ENCODE data around the gene STAT4.

Gene STAT4

GRCh38 chr2:191109888-191110287 lies 40.9 kb downstream of the STAT4 start:
- H3K9me3 ChIP-seq (ENCODE audit: control insufficient read depth in 1 of 2, low read length in 2 of 2) = no peaks in the 10 kb centered on the region
- H3K4me1 ChIP-seq (ENCODE audit: control insufficient read depth in 1 of 2, insufficient read depth in 2 of 2, low read length in 2 of 2) = no peaks in the 10 kb centered on the region
- no peaks in the 10 kb centered on the region for H3K27me3 ChIP-seq (ENCODE audit: low read depth, low read length)
- no peaks in the 10 kb centered on the region for H3K36me3 ChIP-seq (ENCODE audit: control insufficient read depth in 1 of 2, insufficient read depth in 2 of 2, low read length in 2 of 2)
- H3K27ac ChIP-seq (ENCODE audit: low read length) = no peak overlapping the region
- no peak overlapping the region for H3K4me3 ChIP-seq (ENCODE audit: low read depth in 1 of 2, low read length in 2 of 2)

DNA sequence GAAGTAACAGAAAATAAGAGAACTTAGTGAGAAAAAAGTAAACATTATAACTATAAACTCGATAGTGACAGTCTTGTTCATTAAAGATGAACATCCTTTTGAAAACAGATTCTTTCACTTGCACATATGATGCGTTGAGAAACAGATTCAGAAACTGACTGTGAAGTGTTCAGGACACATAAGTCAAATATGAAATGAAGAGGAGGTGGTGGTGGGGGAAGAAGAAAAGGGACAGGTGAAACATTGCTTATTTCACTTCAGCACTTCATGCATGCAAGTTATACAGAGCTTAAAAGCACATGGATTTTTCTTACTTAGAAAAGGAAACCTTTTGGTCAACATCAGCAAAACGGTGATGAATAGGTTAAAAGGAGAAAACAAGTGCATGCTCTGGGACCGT lies 42.5 kb downstream of the STAT4 start:
- Histone ChIP-seq H3K4me3 (ENCODE audit: low read depth in 1 of 2, low read length in 2 of 2) (no peak overlapping the region), H3K27ac (ENCODE audit: low read length) (no peak overlapping the region), H3K9me3 (ENCODE audit: control insufficient read depth in 1 of 2, low read length in 2 of 2) (no peaks in the 10 kb centered on the region), H3K4me1 (ENCODE audit: control insufficient read depth in 1 of 2, insufficient read depth in 2 of 2, low read length in 2 of 2) (no peaks in the 10 kb centered on the region), H3K36me3 (ENCODE audit: control insufficient read depth in 1 of 2, insufficient read depth in 2 of 2, low read length in 2 of 2) (no peaks in the 10 kb centered on the region), H3K27me3 (ENCODE audit: low read depth, low read length) (no peaks in the 10 kb centered on the region)

DNA sequence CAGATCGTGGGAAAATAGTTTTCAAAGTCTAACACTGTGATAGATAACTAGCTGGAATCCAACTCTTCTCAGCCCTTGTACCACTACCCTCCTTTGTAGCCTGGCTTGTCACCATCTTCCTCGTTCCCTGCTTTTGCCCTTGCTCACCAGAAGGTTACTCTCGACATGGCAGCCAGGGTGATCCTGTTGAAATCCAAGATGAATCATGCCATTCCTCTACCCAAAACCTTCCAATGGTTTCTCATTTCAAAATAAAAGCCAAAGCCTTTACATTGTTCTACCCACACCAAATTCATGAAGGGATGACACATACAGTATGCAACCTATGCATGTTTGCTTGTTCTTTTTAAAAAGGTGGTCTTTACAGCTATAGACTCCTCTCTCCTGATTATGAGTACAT lies 45.7 kb downstream of the STAT4 start:
- H3K4me1 ChIP-seq (ENCODE audit: control insufficient read depth in 1 of 2, insufficient read depth in 2 of 2, low read length in 2 of 2) = no peaks in the 10 kb centered on the region
- H3K36me3 ChIP-seq (ENCODE audit: control insufficient read depth in 1 of 2, insufficient read depth in 2 of 2, low read length in 2 of 2) = no peaks in the 10 kb centered on the region
- no peaks in the 10 kb centered on the region for H3K9me3 ChIP-seq (ENCODE audit: control insufficient read depth in 1 of 2, low read length in 2 of 2)
- H3K27me3 ChIP-seq (ENCODE audit: low read depth, low read length) = no peaks in the 10 kb centered on the region
- no peak overlapping the region for H3K27ac ChIP-seq (ENCODE audit: low read length)
- no peak overlapping the region for H3K4me3 ChIP-seq (ENCODE audit: low read depth in 1 of 2, low read length in 2 of 2)

- H3K4me1 ChIP-seq (ENCODE audit: control insufficient read depth in 1 of 2, insufficient read depth in 2 of 2, low read length in 2 of 2) = no peaks in the 10 kb centered on the region
These were observed 47.0 kb downstream of the STAT4 start for GRCh38 chr2:191103774-191104173.

GRCh38 chr2:191100216-191100615 lies 50.6 kb downstream of the STAT4 start:
- Histone ChIP-seq H3K27ac (ENCODE audit: low read length) (no peak overlapping the region), H3K4me3 (ENCODE audit: low read depth in 1 of 2, low read length in 2 of 2) (no peak overlapping the region), H3K9me3 (ENCODE audit: control insufficient read depth in 1 of 2, low read length in 2 of 2) (no peaks in the 10 kb centered on the region), H3K4me1 (ENCODE audit: control insufficient read depth in 1 of 2, insufficient read depth in 2 of 2, low read length in 2 of 2) (no peaks in the 10 kb centered on the region), H3K27me3 (ENCODE audit: low read depth, low read length) (no peaks in the 10 kb centered on the region), H3K36me3 (ENCODE audit: control insufficient read depth in 1 of 2, insufficient read depth in 2 of 2, low read length in 2 of 2) (no peaks in the 10 kb centered on the region)

More at GRCh38 chr2:191103774-191104173, 47.0 kb downstream of the STAT4 start:
- Histone ChIP-seq H3K27me3 (ENCODE audit: low read depth, low read length) (no peaks in the 10 kb centered on the region), H3K9me3 (ENCODE audit: control insufficient read depth in 1 of 2, low read length in 2 of 2) (no peaks in the 10 kb centered on the region), H3K27ac (ENCODE audit: low read length) (no peak overlapping the region), H3K36me3 (ENCODE audit: control insufficient read depth in 1 of 2, insufficient read depth in 2 of 2, low read length in 2 of 2) (no peaks in the 10 kb centered on the region), H3K4me3 (ENCODE audit: low read depth in 1 of 2, low read length in 2 of 2) (no peak overlapping the region)

- H3K27ac ChIP-seq (ENCODE audit: low read length) = no peak overlapping the region
- H3K9me3 ChIP-seq (ENCODE audit: control insufficient read depth in 1 of 2, low read length in 2 of 2) = no peaks in the 10 kb centered on the region
- no peaks in the 10 kb centered on the region for H3K27me3 ChIP-seq (ENCODE audit: low read depth, low read length)
- no peaks in the 10 kb centered on the region for H3K36me3 ChIP-seq (ENCODE audit: control insufficient read depth in 1 of 2, insufficient read depth in 2 of 2, low read length in 2 of 2)
- no peaks in the 10 kb centered on the region for H3K4me1 ChIP-seq (ENCODE audit: control insufficient read depth in 1 of 2, insufficient read depth in 2 of 2, low read length in 2 of 2)
- no peak overlapping the region for H3K4me3 ChIP-seq (ENCODE audit: low read depth in 1 of 2, low read length in 2 of 2)
These were observed 63.5 kb downstream of the STAT4 start for GRCh38 chr2:191087311-191087710.

GRCh38 chr2:191086706-191087105 lies 64.1 kb downstream of the STAT4 start:
- Histone ChIP-seq H3K27me3 (ENCODE audit: low read depth, low read length) (no peaks in the 10 kb centered on the region), H3K4me3 (ENCODE audit: low read depth in 1 of 2, low read length in 2 of 2) (no peak overlapping the region), H3K27ac (ENCODE audit: low read length) (no peak overlapping the region), H3K4me1 (ENCODE audit: control insufficient read depth in 1 of 2, insufficient read depth in 2 of 2, low read length in 2 of 2) (no peaks in the 10 kb centered on the region), H3K36me3 (ENCODE audit: control insufficient read depth in 1 of 2, insufficient read depth in 2 of 2, low read length in 2 of 2) (no peaks in the 10 kb centered on the region), H3K9me3 (ENCODE audit: control insufficient read depth in 1 of 2, low read length in 2 of 2) (no peaks in the 10 kb centered on the region)

DNA sequence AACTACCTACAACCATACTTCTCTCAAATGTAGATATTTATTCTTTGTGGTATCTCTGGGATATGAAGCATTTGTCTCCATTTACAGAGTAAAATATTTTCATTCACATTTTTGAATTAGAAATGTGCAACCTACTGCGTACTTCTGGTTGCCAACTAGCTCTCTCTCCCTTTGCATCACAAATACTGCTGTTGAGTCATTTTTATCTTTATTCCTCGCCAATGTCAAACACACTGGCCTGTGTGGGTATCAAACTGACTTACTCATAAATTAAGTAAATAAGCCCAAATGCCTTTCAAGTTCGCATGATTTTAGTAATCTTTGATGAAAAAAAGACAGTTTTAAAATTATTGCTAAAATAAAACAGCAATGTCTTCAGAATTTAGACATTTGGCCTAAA lies 67.3 kb downstream of the STAT4 start:
- Histone ChIP-seq H3K27me3 (ENCODE audit: low read depth, low read length) (no peaks in the 10 kb centered on the region), H3K36me3 (ENCODE audit: control insufficient read depth in 1 of 2, insufficient read depth in 2 of 2, low read length in 2 of 2) (no peaks in the 10 kb centered on the region), H3K4me3 (ENCODE audit: low read depth in 1 of 2, low read length in 2 of 2) (no peak overlapping the region), H3K27ac (ENCODE audit: low read length) (no peak overlapping the region), H3K4me1 (ENCODE audit: control insufficient read depth in 1 of 2, insufficient read depth in 2 of 2, low read length in 2 of 2) (no peaks in the 10 kb centered on the region), H3K9me3 (ENCODE audit: control insufficient read depth in 1 of 2, low read length in 2 of 2) (no peaks in the 10 kb centered on the region)

GRCh38 chr2:191082321-191082720 lies 68.5 kb downstream of the STAT4 start:
- Histone ChIP-seq H3K27ac (ENCODE audit: low read length) (no peak overlapping the region), H3K4me3 (ENCODE audit: low read depth in 1 of 2, low read length in 2 of 2) (no peak overlapping the region), H3K27me3 (ENCODE audit: low read depth, low read length) (no peaks in the 10 kb centered on the region), H3K9me3 (ENCODE audit: control insufficient read depth in 1 of 2, low read length in 2 of 2) (no peaks in the 10 kb centered on the region), H3K36me3 (ENCODE audit: control insufficient read depth in 1 of 2, insufficient read depth in 2 of 2, low read length in 2 of 2) (no peaks in the 10 kb centered on the region), H3K4me1 (ENCODE audit: control insufficient read depth in 1 of 2, insufficient read depth in 2 of 2, low read length in 2 of 2) (no peaks in the 10 kb centered on the region)

DNA sequence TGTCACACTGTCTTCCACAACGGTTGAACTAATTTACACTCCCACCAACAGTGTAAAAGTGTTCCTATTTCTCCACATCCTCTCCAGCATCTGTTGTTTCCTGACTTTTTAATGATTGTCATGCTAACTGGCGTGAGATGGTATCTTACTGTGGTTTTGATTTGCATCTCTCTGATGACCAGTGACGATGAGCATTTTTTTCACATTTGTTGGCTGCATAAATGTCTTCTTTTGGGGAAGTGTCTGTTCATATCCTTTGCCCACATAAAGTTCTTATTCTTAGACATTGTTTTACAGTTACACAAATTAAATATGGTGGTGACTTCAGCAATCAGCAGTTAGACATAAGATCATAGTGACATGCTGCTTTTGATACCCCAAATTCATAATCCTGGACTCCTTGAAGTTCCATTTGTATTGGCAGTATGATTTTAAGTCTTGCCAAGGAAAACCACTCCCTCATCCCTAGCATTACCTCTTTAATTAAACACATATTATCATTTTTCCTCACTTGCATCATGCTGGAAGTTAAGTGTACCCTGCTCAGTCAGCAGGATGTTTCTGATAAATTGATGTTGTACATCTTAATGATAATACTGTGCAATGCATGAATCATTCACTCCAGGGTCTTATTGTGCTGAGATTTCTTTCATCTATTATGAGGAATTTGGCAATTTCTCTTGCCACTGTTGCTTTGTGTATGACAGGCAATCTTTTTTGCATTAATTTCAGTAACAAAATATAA lies 69.2 kb downstream of the STAT4 start:
- no peaks in the 10 kb centered on the region for H3K9me3 ChIP-seq (ENCODE audit: control insufficient read depth in 1 of 2, low read length in 2 of 2)
- H3K27me3 ChIP-seq (ENCODE audit: low read depth, low read length) = no peaks in the 10 kb centered on the region
- H3K4me3 ChIP-seq (ENCODE audit: low read depth in 1 of 2, low read length in 2 of 2) = no peak overlapping the region
- H3K4me1 ChIP-seq (ENCODE audit: control insufficient read depth in 1 of 2, insufficient read depth in 2 of 2, low read length in 2 of 2) = no peaks in the 10 kb centered on the region
- H3K27ac ChIP-seq (ENCODE audit: low read length) = no peak overlapping the region
- H3K36me3 ChIP-seq (ENCODE audit: control insufficient read depth in 1 of 2, insufficient read depth in 2 of 2, low read length in 2 of 2) = no peaks in the 10 kb centered on the region

DNA sequence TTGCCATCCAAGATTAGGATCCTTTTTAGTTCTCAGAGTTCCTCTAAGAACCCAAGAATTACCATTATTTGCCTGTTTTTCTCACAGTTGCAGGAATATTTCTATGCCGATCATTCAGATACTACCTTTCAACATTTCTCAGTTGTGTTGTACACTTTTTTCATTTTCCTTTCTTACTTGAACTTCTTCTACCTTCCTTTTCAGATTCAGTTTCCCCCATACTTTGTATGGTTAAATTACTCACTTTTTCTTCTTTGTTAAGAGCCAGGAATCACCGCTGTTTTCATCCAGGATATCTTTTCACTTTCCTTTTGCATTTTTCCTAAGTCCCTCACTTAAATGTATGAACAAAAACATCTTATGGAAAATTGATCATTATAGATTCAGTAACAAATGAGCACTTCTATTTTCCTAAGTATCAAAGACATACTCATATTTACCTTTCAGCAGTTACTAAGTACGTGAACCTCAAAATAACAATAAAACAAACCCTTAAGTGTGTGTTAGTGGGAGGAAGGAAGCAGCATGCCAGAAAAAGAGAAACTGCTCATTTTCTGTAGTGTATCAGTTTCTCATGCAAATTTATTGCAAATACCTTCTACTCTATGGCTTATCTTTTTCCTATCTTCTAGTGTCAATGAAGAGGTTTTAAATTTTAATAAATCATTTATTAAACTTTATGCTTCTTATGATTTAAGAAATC lies 72.5 kb downstream of the STAT4 start:
- H3K27ac ChIP-seq (ENCODE audit: low read length) = no peak overlapping the region
- H3K36me3 ChIP-seq (ENCODE audit: control insufficient read depth in 1 of 2, insufficient read depth in 2 of 2, low read length in 2 of 2) = no peaks in the 10 kb centered on the region
- H3K4me3 ChIP-seq (ENCODE audit: low read depth in 1 of 2, low read length in 2 of 2) = no peak overlapping the region
- no peaks in the 10 kb centered on the region for H3K4me1 ChIP-seq (ENCODE audit: control insufficient read depth in 1 of 2, insufficient read depth in 2 of 2, low read length in 2 of 2)
- no peaks in the 10 kb centered on the region for H3K9me3 ChIP-seq (ENCODE audit: control insufficient read depth in 1 of 2, low read length in 2 of 2)
- no peaks in the 10 kb centered on the region for H3K27me3 ChIP-seq (ENCODE audit: low read depth, low read length)

DNA sequence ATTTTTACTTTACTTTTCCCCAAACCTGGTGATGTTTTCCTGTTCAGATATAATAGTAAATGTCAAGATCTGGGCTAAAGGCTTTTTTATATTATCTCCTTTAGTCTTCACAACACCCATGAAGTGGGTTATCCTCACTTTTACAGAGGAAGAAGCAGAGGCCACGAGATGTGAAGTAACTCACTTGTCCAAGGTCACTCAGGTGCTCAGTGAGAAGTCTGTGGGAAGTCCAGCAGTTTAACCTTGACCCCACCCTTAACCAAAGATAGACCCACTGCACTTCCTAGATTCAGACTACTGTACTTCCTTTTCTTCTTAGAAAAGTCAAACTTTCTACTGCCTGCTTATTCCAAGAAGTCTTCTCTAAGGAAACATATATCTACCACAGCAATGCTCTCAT lies 80.5 kb downstream of the STAT4 start:
- no peaks in the 10 kb centered on the region for H3K9me3 ChIP-seq (ENCODE audit: control insufficient read depth in 1 of 2, low read length in 2 of 2)
- H3K36me3 ChIP-seq (ENCODE audit: control insufficient read depth in 1 of 2, insufficient read depth in 2 of 2, low read length in 2 of 2) = no peaks in the 10 kb centered on the region
- no peaks in the 10 kb centered on the region for H3K27me3 ChIP-seq (ENCODE audit: low read depth, low read length)
- H3K27ac ChIP-seq (ENCODE audit: low read length) = no peak overlapping the region
- no peak overlapping the region for H3K4me3 ChIP-seq (ENCODE audit: low read depth in 1 of 2, low read length in 2 of 2)
- H3K4me1 ChIP-seq (ENCODE audit: control insufficient read depth in 1 of 2, insufficient read depth in 2 of 2, low read length in 2 of 2) = no peaks in the 10 kb centered on the region
